ENCODE data around the gene CCR2.
"Not testable (repeated sequence)": the region's sequence is repeated elsewhere in the genome, so short reads cannot be mapped to it uniquely, and the experiment has no call there.

CCR2 gene

DNA sequence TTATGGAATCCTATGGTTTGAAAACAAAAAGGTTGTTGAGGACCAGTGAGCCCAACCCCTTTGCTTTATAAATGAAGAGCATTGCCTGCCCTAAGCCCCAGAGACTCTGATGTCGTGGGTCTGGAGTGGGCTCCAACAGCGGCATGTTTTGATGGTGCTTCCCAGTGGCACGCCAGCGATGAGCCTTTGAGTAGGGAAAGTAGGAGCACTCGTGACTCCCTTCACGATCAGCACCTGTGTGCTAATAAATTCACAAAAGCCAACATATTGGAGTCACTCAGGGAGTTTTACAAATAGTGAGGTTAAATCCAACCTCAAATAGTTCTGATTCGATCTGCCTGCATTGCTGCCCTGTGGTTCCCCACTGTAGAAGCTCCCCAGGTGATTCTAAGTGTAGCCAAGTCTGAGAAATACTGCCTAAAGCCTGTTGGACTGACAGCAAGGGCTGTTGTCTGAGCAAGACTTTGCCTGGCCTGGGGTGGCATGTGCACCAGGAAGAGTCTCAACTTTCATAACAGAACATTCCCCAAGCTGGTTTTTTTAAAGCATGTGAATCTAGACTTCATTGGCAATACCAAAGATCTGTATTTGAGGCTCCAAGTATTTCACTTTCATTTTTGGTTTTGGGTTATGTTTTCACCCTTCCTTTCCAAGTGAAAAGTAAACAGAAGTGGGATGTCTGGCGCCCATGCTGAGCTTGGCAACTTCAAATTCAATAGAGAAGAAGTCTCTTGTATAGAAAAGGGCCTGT, 26.7 kb downstream of the CCR2 start:
- no peak for DNase-seq (ENCODE audit: low read depth in 2 of 2)

DNA sequence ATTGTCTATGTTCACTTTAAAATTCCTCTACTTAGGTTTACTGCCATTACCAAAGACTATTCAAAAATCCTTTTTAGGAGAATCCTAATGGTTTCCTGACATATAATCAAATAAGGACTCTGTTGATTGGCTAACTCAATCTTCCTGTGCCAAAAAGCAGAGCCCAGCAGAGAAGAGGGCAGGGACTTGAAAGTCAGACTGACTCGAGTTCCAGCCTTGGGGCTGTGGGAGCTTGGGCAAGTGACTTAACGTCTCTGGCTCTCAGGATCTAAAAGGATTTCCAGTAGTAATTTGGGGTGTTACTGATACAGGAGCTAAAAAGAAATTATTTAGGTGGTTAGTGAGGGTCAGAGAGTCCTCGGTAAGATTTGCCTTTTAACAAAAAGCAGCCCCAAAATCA, 27.7 kb downstream of the CCR2 start:
- no peak for DNase-seq (ENCODE audit: low read depth in 2 of 2)

DNA sequence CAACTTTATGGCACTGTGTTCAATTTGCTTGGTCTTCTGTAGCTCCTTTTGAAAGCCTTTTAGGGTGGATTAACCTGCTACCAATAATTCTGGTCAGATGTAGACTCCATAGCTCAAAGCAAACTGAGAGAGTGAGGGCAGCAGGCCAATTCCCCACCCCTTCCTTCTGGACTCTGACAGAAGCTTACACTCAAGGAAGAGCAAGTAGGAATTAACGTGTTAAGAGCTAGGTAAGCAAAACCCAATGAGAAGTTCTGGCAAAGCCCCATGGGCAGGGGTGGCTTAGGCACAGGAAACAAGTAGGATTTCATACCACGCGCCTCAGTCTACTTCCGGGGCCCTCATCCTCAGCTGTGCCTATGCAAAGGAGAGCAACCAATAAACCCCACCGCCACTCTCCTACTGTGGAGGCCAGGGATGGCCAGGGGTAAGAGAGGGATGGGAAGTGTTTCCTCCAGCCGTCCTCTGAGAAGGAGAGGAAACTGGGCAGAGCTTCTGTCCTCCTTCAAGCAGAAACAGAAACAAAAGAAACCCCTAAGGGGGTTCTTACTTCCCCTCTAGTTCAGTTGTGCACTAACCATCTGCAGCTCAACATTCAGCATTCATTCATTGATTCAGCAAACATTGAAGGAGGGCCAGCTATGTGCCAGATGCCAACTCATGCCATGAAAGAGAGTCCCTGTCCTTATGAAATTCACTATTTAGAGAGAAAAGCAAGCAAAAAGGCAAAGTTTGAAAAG, 29.5 kb downstream of the CCR2 start:
- DNase-seq (ENCODE audit: low read depth in 2 of 2): no peak

DNA sequence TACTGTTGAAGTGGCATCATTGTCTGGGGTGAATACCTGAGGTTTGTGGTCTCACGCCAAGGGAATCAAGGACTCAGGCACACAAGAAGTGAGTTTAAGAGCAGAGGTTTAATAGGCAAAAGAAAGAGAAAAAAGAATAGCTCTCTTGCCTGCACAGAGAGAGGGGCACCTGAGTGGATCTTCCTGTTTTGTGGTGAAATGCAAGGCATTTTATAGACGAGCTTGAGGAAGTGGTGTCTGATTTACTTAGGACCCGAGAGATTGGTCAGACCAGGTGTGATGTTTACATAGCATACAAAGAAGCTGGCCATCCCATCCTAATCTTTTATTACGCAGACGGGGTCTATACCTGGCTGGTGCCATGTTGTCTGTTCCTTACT, 30.0 kb downstream of the CCR2 start:
- DNase-seq (ENCODE audit: low read depth in 2 of 2): no peak

DNA sequence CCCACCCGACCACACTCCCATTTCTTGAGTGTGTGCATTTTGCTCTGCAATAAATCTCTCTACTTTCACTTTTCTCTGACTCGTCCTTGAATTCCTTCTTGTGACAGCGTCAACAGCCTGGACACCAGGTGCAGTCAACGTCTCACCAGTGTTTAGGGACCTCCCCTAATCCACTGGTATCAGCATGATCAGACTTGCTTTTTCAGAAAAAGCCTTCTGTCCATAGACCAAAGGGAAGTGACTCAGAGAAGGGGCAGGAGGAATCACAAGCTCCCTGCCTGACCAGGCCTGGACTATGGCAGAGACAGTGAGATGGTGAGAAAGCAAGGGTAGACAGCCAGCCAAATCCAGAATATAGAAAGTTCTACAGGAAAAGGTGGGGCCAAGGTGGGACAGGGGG, 32.3 kb downstream of the CCR2 start:
- DNase-seq (ENCODE audit: low read depth in 2 of 2): no peak

DNA sequence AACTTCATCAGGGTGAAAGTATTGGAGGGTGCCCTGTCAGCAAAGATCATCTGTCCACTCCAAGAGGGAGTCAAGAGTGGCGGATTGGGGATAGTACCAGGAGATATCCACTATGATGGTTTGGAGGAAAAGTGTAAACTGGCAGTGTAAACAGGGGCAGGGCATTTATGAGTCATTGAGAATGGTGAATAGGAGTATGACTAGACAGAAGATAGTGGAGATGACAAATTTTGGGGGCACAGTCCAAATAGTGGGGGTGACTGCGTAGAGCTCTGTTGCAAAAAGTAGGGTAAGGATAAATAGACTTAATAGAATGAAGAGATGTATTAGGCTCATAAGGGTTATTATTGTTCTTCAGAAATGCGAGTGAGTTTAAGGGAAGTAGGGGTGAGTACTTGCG, 34.9 kb downstream of the CCR2 start:
- not testable (repeated sequence) for DNase-seq (ENCODE audit: low read depth in 2 of 2)

DNA sequence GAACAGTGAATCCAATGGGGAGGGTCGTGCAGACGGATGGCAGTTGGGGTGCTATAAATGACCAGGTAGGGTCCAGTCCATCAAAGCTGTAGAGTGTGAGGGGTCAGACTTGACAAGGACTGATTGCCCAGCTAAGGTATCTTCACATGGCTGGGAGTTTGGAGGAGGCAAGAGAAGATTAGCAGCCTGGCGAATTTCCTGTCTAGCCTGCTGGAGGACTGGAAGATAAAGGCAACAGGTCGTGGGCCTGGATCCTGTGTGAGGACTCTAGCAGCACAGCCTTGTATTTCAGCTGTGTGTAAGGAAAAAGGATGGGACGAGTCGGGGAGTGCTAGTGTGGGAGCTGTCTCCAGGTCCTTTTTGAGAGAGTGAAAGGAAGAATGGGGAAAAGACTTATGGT, 35.4 kb downstream of the CCR2 start:
- no peak for DNase-seq (ENCODE audit: low read depth in 2 of 2)

DNA sequence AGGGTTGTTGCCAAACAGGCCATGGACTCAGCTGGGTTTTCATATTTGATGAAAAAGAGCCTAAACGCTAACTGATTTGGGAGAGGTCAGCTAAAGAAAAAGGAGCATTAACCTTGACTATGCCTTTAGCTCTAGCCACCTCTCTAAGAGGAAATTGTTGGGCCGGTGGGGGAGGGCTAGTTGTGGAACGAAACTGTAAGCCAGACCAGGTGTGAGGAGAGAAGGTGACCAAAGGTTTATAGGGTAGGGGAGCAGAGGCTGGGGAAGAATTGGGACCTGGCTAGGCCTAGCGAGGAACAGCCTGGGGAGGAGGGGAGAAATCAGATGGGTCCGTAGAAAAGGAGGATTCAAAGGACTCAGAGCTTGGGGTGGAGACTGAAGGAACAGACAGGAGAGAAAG, 37.6 kb downstream of the CCR2 start:
- not testable (repeated sequence) for DNase-seq (ENCODE audit: low read depth in 2 of 2)

DNA sequence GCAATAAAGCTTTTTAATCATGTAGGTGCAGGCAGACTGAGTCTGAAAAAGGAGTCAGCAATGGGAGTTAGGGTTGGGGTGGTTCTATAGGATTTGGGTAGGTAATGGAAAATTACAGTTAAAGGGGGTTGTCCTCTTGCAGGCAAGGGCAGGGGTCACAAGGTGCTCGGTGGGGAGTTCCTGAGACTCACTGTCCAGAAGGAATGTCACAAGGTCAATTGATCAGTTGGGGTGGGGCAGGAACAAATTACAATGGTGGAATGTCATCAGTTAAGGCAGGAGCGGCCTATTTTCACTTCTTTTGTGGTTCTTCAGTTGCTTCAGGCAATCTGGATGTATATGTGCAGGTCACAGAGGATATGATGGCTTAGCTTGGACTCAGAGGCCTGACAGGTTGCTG, 39.1 kb downstream of the CCR2 start:
- DNase-seq (ENCODE audit: low read depth in 2 of 2): no peak

DNA sequence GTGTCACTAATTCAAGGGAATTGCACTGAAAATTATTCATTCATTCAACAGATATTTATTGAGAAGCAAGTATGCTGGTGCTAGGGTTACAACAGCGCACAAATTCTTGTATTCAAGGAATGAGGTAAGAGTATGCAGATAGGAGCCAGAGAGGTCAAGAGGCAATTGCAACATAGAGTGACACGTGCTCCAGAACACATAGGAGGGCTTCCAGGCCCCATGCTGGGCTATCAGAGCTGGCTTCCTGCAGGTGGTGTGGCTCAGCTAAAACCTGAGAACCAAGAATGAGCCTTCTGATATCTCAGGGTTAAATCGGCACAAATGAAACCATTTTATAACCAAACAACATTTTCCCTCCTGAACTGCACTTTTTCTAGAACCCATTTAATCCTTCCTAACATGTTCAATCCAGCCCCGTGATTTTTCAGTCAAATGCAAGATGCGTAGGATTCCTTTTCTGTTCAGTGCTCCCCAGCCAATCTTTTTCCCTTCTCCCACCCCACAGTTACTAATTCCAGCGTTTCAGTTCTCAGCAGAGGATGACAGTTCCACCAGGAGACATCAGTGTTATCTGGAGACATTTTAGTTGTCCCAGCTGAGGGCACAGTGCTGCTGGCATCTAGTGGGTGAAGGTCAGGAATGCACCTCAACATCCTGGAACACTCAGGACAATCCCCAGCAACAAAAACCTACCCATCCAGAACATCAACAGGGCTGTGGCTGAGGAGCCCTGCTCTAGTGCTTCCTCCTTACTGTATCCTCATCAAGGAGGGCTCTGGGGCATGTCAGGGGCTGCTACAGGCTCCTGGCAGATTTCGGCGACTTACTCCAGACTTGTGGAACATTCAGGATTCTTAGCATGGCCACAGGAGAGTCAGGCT, 39.9 kb downstream of the CCR2 start:
- DNase-seq (ENCODE audit: low read depth in 2 of 2): no peak

DNA sequence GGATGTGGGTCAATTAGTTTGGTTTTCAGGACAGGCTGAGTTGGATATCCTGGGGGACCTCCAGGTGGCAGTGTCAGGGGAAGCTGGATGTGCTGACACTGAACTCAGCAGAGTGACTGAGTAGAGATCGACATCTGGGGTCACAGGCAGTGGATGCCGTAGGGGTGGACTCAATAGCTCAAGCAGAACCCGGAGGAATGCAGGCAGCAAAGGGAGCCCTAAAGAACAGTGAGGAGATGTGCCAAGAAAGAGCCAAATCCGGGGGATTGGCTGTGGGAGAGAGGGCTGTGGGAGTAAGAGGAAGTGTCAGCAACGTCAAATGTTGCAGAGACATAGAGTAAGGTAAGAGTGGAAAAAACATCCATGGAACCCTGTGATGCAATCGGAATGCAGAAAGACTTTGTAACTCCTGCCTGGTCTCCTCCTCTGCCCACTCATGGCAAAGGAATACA, 41.3 kb downstream of the CCR2 start:
- DNase-seq (ENCODE audit: low read depth in 2 of 2): no peak

DNA sequence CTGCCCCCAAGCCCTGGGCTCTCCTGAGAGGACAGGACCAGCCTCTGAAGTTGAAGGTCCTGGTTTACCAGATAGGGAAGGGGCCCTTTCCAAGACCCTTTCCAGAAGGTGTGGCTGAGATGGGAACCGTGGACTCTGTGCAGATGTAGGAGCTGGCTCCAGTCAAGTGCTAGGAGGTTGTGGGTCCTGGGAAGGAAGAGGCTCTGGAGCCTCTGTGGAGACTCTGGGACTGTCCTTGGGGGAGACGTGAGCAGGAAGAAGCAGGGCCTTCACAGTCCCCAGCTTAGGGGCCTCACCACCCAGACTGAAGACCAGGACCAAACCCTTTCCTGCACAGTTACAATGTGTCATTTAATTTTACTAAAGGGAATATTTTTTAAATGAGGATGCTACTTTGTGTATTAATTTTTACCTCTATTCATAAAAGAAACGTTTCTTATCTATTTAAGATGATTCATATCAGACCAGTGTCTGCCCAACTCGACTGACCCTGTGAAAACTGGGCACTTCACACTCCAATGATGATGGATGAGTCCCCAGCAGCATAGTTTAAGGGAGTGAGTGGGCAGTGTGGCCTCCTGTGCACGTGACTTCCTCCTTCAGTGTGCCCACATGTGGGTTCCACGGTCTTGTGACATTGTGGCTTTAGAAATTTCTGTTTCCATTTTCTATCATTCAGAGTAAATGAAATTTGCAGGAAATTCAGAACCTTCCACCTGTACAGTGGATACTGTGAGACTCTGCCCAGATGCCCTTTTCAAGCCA, 42.0 kb downstream of the CCR2 start:
- DNase-seq (ENCODE audit: low read depth in 2 of 2): no peak

DNA sequence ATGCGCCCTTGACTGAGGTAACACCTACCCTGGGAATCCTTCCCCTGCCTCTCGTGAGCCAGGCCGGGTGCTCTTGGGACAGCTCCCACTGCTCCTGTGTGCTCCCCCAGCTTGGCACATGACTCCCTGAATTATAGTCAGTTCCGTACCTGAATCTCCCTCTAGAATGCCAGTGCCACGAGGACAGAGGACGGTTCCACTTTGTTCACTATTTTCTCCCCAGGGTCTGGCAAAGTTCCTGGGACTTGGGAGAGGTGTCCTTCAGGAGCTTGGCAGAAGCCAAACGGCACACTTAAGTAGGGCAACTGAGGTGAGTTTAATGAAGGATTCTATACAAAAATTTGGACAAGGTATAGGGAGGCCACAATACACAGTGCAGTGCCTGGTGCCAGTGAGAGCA, 43.2 kb downstream of the CCR2 start:
- no peak for DNase-seq (ENCODE audit: low read depth in 2 of 2)

DNA sequence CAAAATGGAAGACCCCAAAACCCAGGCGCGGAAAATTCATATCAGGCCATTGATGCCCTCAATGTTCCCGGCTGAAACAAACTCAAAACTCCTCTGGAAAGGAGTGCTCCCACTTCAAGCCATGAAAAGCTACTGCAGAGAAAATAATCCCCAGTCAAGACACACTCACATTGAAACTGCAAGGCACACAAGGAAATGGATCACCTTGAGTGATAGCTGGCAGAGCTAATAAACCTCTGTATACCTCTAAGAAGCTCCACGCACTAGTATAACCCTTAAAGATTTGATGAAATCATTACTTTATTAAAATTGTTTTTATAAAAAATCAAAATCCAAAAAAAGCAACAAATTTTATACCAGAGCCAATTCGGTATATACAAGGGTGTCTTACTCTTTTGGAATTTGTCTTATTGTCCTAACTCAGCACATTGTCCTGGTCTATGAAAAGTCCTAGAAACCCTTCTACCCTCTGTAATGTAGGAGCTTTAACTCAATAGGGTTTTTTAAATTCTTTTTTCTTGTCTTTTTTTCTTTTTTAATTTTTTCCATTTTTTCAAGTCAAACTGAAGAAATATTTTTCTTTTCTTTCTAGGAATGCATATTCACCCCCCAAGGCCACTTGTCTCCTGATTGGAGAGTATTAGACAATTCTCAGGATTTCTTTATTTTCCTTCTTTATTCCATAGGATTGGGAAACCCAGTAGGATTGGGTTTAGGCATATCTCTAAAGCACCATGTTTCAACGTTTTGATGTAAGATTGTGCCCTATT, 44.5 kb downstream of the CCR2 start:
- no peak for DNase-seq (ENCODE audit: low read depth in 2 of 2)

DNA sequence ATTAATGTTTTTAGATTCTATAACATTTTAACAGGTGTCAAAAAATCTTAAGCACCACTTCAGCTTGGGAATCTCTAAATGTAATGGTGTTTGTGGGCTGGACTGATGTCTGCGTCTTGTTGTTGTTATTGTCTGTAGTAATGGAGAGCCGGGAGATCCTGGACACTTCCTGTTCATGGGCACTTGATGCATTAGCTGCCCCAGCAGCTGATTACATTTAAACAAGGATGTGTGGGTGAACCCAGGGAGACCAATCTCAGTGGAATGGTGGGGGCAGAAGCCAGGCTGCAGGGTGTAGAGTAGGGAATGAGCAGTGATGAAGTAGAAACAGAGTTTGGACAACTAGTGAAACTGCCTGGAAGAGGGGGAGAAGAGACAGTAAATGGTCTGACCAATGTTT, 45.2 kb downstream of the CCR2 start:
- DNase-seq (ENCODE audit: low read depth in 2 of 2): no peak

DNA sequence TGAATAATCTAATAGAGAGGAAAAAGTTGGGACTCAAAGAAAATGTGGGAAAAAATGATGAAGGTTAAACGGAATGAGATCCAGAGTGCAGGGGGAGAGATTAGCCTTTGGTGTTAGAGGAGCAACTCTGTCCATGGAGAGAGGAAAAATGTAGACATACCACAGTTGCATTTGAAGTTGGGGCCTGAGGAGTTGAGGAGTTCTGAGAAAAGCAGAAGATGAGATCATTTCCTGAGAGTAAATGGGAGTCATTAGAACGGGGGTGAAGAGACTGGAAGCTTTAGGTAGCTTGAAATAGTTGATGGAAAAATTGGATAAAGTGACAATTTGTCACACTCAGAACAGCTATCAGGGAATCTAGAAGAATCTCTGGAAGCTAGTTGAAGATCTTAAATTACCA, 45.6 kb downstream of the CCR2 start:
- DNase-seq (ENCODE audit: low read depth in 2 of 2): no peak

DNA sequence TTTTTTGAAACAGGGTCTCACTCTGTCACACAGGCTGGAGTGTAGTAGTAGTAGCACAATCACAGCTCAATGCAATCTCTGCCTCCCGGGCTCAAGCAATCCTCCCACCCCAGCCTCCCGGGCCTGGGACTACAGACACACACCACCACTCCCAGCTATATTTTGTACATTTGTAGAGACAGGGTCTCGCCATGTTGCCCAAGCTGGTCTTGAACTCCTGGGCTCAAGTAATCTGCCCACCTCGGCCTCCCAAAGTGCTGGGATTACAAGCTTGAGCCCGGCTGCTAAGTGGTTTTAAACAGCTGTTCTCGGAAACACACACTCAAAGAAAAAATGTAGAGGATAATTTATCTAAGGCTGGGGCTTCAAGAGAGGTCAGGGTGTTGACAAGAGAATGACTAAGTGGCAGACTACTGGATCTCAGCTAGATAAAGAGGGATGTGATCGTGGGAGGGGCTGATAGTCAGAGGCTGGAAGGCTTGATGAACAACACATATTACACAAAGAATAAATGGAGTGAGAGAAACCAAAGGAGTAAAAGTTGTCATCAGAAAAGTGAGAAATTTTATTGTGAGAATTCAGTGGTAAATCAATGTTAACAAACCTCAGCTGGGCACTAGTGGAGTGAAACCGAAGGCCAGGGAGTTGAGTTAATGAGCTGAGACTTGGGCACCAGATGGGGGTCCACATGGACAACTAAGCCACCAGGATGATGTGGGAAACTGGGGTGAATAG, 46.3 kb downstream of the CCR2 start:
- DNase-seq (ENCODE audit: low read depth in 2 of 2): peak; percentile 53 to 60

DNA sequence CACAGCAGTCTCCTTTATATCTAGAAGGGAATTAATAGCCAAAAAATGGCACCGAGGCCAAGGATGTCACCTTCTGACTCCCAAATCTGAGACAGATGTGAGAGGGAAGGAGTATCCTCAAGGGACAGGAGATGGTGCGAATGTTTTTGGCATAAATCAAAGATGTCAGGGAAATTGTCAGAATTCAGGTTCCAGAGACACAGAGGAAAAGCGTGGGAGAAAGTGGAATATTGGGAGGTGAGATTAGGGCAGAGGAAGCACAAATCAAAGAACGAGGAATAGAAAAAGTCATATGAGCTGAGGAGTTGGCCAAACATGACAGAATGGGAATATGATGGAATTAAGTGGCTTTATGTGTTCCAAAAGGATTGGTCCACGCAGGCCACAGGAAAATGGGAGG, 46.9 kb downstream of the CCR2 start:
- DNase-seq (ENCODE audit: low read depth in 2 of 2): no peak

DNA sequence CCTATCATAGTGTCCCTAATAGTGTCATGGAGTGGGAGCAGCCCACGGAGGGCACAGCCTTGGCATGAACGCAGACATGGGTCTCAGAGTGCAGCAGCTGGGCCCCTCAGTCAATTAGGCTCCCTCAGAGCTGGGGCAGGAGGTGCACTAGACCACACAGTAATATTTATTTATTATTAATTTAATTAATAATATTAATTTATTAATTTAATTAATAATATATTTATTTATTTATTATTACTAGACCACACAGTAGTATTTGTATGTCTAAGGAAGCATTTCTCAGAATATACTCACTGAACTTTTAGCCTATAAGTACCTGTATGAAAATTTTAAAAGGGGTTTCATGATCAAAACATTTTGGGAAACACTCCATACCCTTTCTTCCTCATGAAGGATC, 47.7 kb downstream of the CCR2 start:
- DNase-seq (ENCODE audit: low read depth in 2 of 2): no peak

DNA sequence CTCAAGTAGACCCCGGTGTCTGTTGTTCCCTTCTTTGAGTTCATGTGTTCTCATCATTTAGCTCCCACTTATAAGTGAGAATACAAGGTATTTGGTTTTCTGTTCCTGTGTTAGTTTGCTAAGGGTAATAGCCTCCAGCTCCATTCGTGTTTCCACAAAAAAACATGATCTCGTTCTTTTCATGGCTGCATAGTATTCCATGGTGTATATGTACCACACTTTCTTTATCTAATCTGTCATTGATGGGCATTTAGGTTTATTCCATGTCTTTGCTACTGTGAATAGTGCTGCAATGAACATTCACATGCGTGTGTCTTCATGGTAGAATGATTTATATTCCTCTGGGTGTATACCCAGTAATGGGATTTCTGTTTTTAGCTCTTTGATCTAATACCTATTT, 49.0 kb downstream of the CCR2 start:
- DNase-seq (ENCODE audit: low read depth in 2 of 2): not testable (repeated sequence)

Measured in fibroblast of skin of left biceps (primary cell).